Upper lobe of right lung (tissue), 1 donor: Measurements from ENCODE around the gene ADGRG1. TPM values are rescaled to one million over a fixed set of nuclear protein-coding genes. Genes with fewer than 3 reads are reported as not detected.

Experiments
- ATAC-seq: fragments of 200-7000 bp; cut with Tn5 transposase; one replicate; pipeline ENCODE4 v1.9.1; 2020; ENCODE audit warnings: mild to moderate bottlenecking, moderate library complexity
- DNase-seq: peaks from one replicate; pipeline ENCODE4 v3.0.0-alpha.2; 2020
- H3K27ac ChIP-seq: fragments of 200-600 bp; one replicate; pipeline ENCODE4 v1.8.0; 2022
- H3K27me3 ChIP-seq: fragments of 200-600 bp; one replicate; pipeline ENCODE4 v1.8.0; 2022; ENCODE audit warnings: mild to moderate bottlenecking
- H3K36me3 ChIP-seq: fragments of 200-600 bp; one replicate; pipeline ENCODE4 v1.8.0; 2022
- H3K4me1 ChIP-seq: fragments of 200-600 bp; one replicate; pipeline ENCODE4 v1.8.0; 2022
- H3K4me3 ChIP-seq: fragments of 200-600 bp; one replicate; pipeline ENCODE4 v1.8.0; 2022; ENCODE audit warnings: mild to moderate bottlenecking
- H3K9me3 ChIP-seq: fragments of 200-600 bp; one replicate; pipeline ENCODE4 v1.8.0; 2022
- intact Hi-C: fragments of 100-400 bp; cut with DNase I; formaldehyde crosslinking; loops from one replicate; pipeline ENCODE4 v1.11.0; 2022
- total RNA-seq: library from RNA; stranded (reverse); fragmentation: NEBNext Ultra II Directional; extraction: Animal tissue kit (Norgen Biotek cat#: 25700); gene quantifications from one replicate; pipeline ENCODE4 v1.2.1, GENCODE V29; 2021
- TF ChIP-seq, protein P1 (sequence below): fragments of 200-600 bp; IDR thresholded peaks from one replicate; pipeline ENCODE4 v1.8.0; 2022; ENCODE audit warnings: antibody characterized with exemption
- donor health status: DM: no; HTN: yes; CAD: no; lungs with severe emphysema.

The ADGRG1 gene
- total RNA-seq, 1 donor from 2014 or later = 66.9 TPM

- ATAC-seq (peak; percentile 23), DNase-seq (no peak)
- TF ChIP-seq, protein P1, sequence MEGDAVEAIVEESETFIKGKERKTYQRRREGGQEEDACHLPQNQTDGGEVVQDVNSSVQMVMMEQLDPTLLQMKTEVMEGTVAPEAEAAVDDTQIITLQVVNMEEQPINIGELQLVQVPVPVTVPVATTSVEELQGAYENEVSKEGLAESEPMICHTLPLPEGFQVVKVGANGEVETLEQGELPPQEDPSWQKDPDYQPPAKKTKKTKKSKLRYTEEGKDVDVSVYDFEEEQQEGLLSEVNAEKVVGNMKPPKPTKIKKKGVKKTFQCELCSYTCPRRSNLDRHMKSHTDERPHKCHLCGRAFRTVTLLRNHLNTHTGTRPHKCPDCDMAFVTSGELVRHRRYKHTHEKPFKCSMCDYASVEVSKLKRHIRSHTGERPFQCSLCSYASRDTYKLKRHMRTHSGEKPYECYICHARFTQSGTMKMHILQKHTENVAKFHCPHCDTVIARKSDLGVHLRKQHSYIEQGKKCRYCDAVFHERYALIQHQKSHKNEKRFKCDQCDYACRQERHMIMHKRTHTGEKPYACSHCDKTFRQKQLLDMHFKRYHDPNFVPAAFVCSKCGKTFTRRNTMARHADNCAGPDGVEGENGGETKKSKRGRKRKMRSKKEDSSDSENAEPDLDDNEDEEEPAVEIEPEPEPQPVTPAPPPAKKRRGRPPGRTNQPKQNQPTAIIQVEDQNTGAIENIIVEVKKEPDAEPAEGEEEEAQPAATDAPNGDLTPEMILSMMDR = no peak
- Histone ChIP-seq H3K9me3 (no peaks in the 10 kb centered on the region), H3K27me3 (peaks cover 4% of the 10 kb centered on the region), H3K36me3 (no peaks in the 10 kb centered on the region), H3K4me1 (peaks cover 44% of the 10 kb centered on the region), H3K27ac (peak overlapping the region; percentile 60), H3K4me3 (no peak overlapping the region)
- intact Hi-C loops = no loop called here
Measured at GRCh38 chr16:57637424-57637823, 9.0 kb downstream of the ADGRG1 start.

DNA sequence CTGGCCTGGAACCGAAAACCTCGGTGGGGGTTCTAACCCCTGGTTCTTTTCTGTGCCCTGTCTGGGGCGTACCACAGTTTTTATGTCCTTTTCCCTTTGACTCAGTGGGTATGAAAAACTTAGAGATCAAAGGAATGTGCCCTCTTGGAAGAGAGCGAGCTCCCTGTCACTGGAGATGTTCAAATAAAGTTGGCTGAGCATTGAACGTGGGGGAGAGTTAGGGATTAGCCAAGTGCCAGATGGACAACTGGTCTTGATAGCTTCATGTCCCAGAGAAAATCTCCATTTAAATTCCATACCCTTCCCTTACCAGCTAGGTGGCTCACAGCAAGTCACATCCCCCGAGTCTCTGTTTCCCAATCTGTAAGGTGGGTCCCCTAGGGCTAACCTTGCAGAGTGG, 9.5 kb downstream of the ADGRG1 start:
- H3K27me3 ChIP-seq = peaks cover 4% of the 10 kb centered on the region
- intact Hi-C loops = no loop called here
- peaks cover 48% of the 10 kb centered on the region for H3K4me1 ChIP-seq
- H3K4me3 ChIP-seq = no peak overlapping the region
- no peaks in the 10 kb centered on the region for H3K9me3 ChIP-seq
- H3K27ac ChIP-seq = peak overlapping the region; percentile 60
- H3K36me3 ChIP-seq = no peaks in the 10 kb centered on the region
- DNase-seq (no peak), ATAC-seq (no peak)
- TF ChIP-seq, protein P1 = no peak

GRCh38 chr16:57638381-57638780, 10.0 kb downstream of the ADGRG1 start:
- no peak for ATAC-seq
- TF ChIP-seq, protein P1 = no peak
- Histone ChIP-seq H3K36me3 (no peaks in the 10 kb centered on the region), H3K4me1 (peaks cover 52% of the 10 kb centered on the region), H3K4me3 (no peak overlapping the region), H3K27ac (peak overlapping the region; percentile 60), H3K27me3 (peaks cover 4% of the 10 kb centered on the region), H3K9me3 (no peaks in the 10 kb centered on the region)
- intact Hi-C loops = no loop called here
- no peak for DNase-seq

DNA sequence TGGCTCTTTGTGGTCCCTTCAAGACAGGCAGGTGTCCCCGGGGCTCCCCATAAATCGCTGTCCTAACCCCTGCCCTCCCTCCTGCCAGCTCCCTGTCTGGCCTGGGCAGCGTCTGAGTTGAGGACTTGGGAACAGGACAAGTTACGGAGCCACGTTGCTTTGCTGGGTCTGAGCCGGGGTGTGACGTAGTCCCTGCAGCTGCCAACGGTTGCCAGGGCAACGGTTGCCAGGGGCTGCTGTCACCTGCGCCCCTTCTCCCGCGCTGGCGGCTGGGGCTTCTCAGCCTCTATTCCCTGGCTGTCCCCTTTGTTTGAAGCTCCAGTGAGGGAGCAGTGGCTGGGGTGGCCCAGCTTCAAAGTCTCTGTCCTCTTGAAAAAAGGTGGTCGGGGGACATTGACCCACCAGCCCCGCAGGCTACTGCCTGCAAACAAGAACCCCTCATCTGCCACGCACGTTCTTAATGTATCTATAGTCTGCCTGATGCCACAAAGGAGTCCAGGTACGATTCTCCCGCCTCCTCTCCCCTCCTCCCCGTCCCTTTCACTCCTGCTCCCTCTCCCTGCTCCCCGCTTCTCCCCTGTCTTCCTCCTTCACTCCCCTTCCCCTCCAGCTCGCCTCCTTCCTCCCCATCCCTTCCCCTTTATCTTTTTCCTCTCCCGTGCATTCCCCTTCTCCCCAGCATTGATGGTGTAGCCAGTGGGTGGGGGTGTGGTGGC, 10.9 kb downstream of the ADGRG1 start:
- Histone ChIP-seq H3K36me3 (no peaks in the 10 kb centered on the region), H3K4me3 (no peak overlapping the region), H3K27me3 (peaks cover 4% of the 10 kb centered on the region), H3K9me3 (no peaks in the 10 kb centered on the region), H3K27ac (peak overlapping the region; percentile 42), H3K4me1 (peaks cover 58% of the 10 kb centered on the region)
- TF ChIP-seq, protein P1 = no peak
- DNase-seq (no peak), ATAC-seq (no peak)
- intact Hi-C loops = no loop called here

- H3K4me1 ChIP-seq = peaks cover 57% of the 10 kb centered on the region
- H3K9me3 ChIP-seq = no peaks in the 10 kb centered on the region
- TF ChIP-seq, protein P1 = no peak
- no peak overlapping the region for H3K4me3 ChIP-seq
- DNase-seq (no peak), ATAC-seq (no peak)
- H3K36me3 ChIP-seq = no peaks in the 10 kb centered on the region
- intact Hi-C loops = no loop called here
- no peak overlapping the region for H3K27ac ChIP-seq
- H3K27me3 ChIP-seq = peaks cover under 1% of the 10 kb centered on the region
Measured at GRCh38 chr16:57640185-57640584, 11.8 kb downstream of the ADGRG1 start.
